ENCODE data around the gene MTMR3.

- TF ChIP-seq, protein P1, sequence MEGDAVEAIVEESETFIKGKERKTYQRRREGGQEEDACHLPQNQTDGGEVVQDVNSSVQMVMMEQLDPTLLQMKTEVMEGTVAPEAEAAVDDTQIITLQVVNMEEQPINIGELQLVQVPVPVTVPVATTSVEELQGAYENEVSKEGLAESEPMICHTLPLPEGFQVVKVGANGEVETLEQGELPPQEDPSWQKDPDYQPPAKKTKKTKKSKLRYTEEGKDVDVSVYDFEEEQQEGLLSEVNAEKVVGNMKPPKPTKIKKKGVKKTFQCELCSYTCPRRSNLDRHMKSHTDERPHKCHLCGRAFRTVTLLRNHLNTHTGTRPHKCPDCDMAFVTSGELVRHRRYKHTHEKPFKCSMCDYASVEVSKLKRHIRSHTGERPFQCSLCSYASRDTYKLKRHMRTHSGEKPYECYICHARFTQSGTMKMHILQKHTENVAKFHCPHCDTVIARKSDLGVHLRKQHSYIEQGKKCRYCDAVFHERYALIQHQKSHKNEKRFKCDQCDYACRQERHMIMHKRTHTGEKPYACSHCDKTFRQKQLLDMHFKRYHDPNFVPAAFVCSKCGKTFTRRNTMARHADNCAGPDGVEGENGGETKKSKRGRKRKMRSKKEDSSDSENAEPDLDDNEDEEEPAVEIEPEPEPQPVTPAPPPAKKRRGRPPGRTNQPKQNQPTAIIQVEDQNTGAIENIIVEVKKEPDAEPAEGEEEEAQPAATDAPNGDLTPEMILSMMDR (IDR thresholded peaks at IDR 0.05): no peak
- TF ChIP-seq POLR2A (IDR thresholded peaks at IDR 0.05): no peak
Measured at GRCh38 chr22:29949872-29950271, 66.9 kb downstream of the MTMR3 start.
